CD4-positive, alpha-beta T cell treated with Interleukin-1 beta for 1 hour (primary cell): ENCODE data around the gene ZNF32.
A peak's percentile ranks its signal among the peaks of the same experiment; 100 is the strongest.
"Not testable (repeated sequence)": the region's sequence is repeated elsewhere in the genome, so short reads cannot be mapped to it uniquely, and the experiment has no call there.

Experiments used
- DNase-seq, 2 donors: peaks; one replicate each; pipeline ENCODE4 v3.0.0-alpha.2; 2020 to 2022

Gene ZNF32

DNA sequence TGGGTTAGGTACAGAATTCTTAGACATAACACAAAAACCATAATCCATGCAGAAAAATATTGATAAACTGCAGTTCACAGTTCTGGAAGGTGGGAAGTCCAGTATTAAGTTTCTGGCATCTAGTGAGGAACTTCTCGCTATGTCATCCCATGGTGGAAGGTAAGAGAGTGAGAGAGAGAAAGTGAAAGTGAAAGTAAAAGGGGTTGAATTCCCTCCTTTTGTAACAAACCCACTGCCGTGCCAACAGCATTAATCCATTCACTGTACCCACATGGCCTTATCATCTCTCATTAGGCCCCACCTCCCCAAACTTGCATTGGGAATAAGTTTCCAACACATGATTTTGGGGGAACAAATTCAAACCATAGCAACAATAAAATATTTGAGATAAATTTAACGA is 25.3 kb downstream of the ZNF32 start:
- DNase-seq: peak in 1 of 2 donors; percentile 38

DNA sequence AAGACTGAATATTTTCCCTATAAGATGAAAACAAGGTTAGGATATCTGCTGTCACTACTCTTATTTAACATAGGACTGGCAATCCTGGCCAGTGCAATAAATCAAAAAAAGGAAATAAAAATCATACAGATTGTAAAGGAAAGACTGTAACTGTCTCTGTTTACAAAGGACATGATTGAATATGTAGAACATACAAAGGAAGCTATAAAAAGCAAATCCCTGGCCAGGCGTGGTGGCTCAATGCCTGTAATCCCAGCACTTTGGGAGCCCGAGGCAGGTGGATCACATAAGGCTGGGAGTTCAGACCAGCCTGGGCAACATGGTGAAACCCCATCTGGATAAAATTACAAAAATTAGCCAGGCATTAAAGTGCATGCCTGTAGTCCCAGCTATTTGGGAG is 26.6 kb downstream of the ZNF32 start:
- DNase-seq: no peak

DNA sequence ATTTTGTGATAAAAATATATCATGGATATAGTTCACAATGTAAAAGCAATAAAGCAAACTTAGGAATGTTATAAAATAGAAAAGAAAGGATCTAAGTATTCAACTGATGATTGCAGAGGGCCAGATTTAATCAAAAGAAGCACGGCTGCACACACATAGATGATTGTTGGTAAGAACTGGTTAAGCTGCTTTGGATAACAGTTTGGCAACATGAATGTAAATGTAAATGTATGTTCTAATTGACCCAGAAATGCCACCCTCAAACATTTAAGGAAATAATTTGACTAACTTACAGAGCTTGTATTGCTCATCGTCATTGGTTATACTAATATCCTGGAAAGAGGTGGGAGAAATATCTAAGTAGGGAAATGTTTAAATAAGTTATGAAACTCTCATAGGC is 29.3 kb downstream of the ZNF32 start:
- DNase-seq: no peak

DNA sequence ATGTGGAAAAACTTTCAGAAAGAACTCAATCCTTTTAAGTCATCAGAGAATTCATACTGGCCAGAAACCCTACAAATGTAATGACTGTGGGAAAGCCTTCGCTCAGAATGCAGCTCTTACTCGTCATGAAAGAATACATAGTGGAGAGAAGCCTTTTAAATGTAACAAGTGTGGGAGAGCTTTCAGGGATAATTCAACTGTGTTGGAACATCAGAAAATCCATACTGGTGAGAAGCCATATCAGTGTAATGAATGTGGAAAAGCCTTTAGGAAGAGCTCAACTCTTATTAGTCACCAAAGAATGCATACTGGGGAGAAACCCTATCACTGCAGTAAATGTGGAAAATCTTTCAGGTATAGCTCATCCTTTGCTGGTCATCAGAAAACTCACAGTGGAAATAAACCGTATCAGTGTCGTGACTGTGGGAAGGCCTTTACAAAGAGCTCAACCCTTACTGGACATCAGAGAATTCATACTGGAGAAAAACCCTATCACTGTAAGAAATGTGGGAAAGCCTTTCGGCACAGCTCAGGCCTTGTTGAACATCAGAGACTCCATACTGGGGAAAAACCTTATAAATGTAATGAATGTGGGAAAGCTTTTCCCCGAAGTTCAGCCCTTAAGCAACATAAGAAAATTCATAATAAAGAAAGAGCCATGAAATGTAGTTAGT is 31.8 kb downstream of the ZNF32 start:
- DNase-seq: no peak

DNA sequence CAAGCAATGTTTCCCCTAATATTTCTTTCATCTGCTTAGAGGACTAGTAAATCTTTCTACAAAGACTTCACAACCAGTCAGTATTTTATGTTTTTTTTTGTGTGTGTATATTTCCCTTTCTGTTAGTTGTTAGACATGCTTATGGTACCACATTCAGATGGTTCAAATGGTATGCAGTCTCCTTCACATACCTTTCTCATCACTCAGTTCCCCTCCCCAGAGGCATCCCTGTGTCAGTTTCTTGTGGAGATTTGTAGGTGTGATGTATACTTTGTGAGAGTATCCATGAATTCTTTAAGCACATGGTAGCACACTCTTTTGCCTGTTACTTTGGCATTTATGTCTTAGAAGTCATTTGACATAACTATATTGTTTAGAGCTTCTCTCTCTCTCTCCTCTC is 38.0 kb downstream of the ZNF32 start:
- no peak for DNase-seq

DNA sequence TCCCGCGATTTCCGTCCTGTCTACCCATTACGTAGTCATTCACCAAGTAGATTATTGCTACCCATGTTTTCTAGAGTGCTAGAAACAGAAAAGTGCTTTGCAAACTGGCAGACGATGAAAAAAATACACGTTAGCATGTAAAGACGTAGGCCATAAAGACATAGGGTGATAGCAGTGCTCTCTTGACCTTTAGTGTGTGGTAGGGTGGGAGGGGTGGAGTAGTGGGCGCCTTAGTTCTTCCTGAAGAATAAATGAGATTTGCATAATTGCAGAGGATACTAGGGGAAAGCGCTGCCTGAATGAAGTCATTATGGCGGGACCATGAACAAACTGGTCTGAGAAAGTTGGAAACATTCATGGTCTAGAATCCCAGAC is 41.5 kb downstream of the ZNF32 start:
- no peak for DNase-seq

DNA sequence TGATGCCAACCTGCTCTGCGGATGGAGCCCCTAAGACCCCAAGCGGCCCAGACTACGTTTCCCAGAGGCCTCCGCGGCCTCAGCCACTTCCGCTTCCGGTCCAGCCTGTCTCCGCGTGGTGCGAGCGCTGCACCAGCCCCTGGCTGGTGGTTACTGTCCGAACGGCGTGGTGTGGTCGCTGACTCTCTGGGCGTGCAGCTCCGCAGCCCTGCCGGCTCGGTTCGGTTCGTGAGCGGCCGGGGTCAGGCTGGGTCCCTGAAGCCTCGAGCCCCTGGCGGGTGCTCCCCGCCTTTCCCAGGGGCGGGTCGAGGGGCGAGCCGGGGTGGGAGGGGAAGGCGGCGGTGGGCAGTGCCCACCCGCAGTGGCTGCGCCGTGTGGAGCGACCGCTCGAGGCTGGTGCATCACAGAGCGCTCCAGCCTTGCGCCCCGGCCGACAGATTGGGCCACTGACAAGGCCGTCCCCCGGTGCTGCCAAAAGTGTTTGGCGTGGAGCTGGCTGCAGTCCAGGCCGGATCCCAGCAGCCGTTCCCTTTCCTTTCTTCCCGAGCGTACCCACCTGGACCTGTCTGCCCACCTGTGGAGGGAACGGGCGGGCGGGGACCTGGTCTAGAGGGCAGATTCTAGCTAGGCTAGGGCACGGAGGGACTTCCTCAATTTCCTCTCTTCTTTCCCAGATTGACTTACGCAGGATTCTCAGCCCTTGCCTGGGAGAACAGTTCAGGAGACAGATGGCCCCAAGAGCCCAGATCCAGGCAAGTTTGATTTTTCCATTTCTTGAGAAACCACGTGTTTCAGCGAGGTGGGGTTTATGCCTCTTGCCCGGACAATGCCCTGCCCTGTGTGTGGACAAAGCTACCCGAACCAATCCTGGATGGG is 42.1 kb downstream of the ZNF32 start, which contains the start of gene ZNF485:
Gene ZNF485, plus strand, starts transcription at position 116 of the 876 bp plus-strand sequence. Its CDS starts 613 bp downstream, at position 729.
- peak; percentile 62 to 71 for DNase-seq

DNA sequence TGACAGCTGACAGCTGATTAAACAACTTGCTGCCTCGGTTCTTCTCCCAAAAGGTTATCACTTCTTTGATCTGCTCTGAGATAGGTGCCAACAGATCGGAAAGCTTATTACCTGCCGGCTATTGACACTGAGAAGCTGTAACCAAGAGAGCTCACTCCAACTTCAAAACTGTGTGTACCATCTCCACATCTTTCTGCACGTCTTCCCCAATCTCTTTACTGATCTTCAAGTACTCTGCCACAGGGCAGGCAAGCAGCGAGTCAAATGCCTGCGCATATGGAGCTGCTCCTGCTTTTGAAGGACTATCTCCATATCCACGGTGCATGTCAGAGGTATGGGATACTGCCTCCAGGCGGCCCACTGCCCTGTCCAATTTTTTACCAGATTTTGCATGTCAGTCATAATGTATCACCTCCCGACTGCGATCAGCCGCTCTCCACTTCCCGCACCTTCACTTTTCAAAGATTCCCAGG is 42.8 kb downstream of the ZNF32 start:
- DNase-seq: no peak

DNA sequence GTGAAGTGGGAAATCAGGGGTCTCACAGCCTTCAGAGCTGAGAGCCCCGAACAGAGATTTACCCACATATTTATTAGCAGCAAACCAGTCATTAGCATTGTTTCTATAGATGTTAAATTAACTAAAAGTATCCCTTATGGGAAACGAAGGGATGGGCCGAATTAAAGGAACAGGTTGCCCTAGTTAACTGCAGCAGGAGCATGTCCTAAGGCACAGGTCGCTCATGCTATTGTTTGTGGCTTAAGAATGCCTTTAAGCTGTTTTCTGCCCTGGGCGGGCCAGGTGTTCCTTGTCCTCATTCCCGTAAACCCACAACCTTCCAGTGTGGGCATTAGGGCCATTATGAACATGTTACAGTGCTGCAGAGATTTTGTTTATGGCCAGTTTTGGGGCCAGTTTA is 47.1 kb downstream of the ZNF32 start:
- DNase-seq: not testable (repeated sequence)

DNA sequence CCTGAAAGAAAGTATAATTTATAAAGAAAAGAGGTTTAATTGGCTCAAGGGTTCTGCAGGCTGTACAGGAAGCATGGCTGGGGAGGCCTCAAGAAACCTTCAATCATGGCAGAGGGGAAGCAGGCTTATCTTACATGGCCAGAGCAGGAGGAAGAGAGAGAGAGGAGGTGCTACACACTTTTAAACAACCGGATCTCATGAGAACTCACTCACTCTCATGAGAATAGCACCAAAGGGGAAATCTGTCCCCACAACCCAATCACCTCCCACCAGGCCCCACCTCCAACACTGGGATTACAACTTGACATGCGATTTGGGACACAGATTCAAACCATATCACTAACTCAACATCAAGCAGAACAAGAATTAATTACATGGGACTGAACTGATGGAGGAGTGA is 49.3 kb downstream of the ZNF32 start:
- no peak for DNase-seq

DNA sequence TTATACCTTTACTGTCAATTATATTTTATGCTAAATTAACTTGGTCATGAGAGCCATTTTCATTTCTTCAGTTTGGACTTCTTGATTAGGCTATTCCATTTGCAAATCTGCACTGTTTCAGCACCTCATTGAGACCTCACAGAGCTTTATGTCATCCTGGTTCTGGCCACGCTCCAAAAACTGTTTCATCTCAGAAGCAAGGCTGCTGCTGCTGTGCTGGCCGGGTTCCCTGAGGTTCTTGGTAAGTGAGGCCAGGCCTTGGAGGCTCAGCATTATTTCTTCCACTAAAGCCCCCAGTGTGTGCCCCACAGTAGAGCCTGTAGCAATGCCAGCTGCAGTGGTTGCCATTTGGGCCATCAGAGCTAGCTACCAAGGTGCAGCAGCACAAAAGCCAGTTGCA is 50.2 kb downstream of the ZNF32 start:
- DNase-seq: no peak

DNA sequence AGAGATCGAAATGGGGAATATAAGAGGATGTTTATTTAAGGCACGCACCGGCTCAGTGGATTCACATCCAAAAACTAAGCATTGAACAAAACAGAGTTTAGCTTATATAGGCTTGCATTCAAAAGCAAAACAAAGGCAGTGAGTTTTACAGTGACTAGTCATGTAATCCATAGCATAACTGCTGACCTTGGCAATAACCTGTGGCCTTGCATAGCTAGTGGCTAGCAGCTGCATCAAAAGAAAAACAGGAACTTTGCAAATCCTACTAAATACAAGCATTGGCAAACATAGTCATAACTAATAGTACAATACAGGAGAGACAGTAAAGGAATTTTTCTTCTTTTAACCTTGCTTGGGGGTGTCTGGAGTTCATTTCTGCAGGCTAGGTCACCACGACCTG is 52.1 kb downstream of the ZNF32 start:
- DNase-seq: no peak

DNA sequence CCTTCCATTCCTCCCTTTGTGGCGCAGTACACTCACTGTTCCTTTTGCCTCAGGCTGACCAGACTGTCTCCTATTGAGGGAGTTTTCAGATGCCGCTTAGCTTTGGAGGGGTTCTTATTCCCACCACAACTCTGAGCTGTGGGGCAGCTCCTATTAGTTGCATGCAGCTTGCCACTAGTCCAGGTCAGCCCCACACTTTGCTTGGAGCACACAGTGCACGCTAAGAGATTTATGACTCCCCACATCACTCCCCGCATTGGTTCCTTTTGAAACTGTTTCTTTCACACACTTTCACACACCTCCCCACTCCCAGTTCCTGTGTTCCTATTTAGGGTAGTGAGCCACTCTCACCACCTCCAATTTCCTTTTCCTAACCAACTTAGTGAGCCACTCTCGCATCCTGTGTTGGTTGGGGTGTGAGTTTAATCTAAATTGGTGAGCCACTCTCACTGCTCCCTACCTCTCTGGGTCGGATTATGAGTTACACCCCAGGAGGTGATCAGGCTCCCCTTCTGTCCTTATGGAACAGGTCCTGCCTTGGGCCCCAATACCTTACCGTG is 52.9 kb downstream of the ZNF32 start:
- peak; percentile 6 to 27 for DNase-seq

DNA sequence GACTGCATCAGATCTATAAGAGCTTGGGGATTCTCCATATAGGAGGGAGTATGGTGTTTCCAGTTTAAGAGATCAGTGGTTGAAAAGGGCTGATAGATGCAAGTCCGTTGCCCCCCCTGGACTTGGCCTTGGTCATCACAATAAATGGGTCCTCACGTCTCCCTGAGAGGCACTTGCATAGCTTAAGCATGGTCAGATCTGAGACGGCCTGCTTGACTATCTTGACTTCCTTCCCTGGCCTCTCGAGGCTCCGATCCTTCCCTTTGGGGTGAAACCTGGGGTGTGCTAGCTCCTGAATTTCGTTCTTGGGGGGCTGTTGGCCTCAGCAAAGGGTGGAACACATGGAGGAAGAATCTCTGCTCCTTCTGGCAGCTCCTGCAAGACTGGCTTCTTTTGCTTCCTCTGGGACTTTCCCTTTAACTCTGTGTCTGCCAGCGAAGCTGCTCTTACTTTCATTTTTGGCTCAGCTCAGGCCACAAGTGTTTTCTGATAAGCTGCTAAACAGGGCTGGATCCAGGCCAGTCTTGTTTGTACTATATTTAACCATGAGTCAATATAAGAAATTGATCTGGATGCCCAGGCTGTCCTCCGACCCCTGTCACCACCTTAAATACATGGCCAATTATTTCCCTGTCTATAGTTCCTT is 53.6 kb downstream of the ZNF32 start:
- DNase-seq: peak; percentile 32 to 62
